GM06990 (cell line): ENCODE data around the gene PLCB4.
"Not testable (repeated sequence)": the region's sequence is repeated elsewhere in the genome, so short reads cannot be mapped to it uniquely, and the experiment has no call there.

Source experiments
- DNase-seq: peaks from one replicate; pipeline ENCODE4 v3.0.0-alpha.2; 2011; ENCODE audit not compliant: insufficient read length; ENCODE audit errors: extremely low read depth
- H3K27me3 ChIP-seq: replicated peaks from 2 replicates; pipeline ENCODE4 v1.6.0; 2011; ENCODE audit warnings: low read length; ENCODE audit not compliant: control insufficient read depth, insufficient read depth
- H3K36me3 ChIP-seq: 2 replicates; pipeline ENCODE4 v1.5.1; 2011; ENCODE audit warnings: low read length; ENCODE audit not compliant: control insufficient read depth, insufficient read depth
- H3K4me3 ChIP-seq: replicated peaks from 2 replicates; pipeline ENCODE4 v1.5.1; 2011; ENCODE audit warnings: low read depth, mild to moderate bottlenecking, control low read depth, low read length
- TF ChIP-seq, protein P1 (sequence below): IDR thresholded peaks from 2 replicates; pipeline ENCODE4 v1.5.1; 2011; ENCODE audit warnings: low read length, control low read depth, mild to moderate bottlenecking, inconsistent platforms; ENCODE audit not compliant: insufficient read depth, poor library complexity, severe bottlenecking

Gene PLCB4

DNA sequence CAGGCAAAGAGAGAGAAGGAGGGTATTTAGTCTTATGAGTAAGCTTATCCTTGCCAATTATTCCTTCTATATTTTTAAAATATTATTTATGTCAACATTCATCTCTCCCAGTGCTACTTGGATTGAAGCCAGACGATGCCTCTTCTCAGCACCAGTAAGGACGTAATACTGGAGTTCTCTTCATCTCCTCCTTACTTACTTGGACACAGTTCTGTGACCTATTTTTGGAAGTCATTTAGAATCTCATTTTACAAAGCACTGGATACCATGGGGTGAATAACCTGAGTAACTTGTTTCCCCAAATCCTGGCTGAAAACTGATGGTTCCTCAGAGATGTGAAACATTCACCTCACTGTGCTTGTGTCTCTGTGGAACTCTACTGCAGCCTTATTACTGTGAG lies 308.1 kb downstream of the PLCB4 start:
- TF ChIP-seq, protein P1, sequence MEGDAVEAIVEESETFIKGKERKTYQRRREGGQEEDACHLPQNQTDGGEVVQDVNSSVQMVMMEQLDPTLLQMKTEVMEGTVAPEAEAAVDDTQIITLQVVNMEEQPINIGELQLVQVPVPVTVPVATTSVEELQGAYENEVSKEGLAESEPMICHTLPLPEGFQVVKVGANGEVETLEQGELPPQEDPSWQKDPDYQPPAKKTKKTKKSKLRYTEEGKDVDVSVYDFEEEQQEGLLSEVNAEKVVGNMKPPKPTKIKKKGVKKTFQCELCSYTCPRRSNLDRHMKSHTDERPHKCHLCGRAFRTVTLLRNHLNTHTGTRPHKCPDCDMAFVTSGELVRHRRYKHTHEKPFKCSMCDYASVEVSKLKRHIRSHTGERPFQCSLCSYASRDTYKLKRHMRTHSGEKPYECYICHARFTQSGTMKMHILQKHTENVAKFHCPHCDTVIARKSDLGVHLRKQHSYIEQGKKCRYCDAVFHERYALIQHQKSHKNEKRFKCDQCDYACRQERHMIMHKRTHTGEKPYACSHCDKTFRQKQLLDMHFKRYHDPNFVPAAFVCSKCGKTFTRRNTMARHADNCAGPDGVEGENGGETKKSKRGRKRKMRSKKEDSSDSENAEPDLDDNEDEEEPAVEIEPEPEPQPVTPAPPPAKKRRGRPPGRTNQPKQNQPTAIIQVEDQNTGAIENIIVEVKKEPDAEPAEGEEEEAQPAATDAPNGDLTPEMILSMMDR, result no peak
- DNase-seq, result no peak
- Histone ChIP-seq H3K27me3 (no peaks in the 10 kb centered on the region; the same call in 1 of the 2 replicates), H3K4me3 (no peak overlapping the region), H3K36me3 (no peaks in the 10 kb centered on the region)

DNA sequence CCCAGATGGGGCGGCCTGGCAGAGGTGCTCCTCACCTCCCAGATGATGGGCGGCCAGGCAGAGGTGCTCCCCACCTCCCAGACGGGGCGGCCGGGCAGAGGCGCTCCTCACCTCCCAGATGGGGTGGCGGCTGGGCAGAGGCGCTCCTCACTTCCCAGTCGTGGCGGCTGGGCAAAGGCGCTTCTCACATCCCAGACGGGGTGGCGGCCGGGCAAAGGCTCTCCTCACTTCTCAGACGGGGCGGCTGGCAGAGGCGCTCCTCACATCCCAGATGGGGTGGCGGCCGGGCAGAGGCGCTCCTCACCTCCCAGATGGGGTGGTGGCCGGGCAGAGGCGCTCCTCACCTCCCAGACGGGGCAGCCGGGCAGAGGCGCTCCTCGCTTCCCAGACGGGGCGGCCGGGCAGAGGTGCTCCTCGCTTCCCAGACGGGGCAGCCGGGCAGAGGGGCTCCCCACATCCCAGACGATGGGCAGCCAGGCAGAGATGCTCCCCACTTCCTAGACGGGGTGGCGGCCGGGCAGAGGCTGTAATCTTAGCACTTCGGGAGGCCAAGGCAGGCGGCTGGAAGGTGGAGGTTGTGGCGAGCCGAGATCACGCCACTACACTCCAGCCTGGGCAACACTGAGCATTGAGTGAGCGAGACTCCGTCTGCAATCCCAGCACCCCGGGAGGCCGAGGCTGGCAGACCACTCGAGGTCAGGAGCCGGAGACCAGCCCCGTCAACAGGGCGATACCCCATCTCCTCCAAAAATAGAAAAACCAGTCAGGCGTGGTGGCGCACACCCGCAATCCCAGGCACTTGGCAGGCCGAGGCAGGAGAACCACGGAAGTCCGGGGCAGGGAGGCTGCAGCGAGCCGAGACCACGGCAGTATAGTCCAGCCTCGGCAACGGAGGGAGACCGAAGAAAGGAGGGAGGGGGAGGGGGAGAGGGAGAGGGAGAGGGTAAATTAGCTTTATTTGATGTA lies 316.7 kb downstream of the PLCB4 start:
- H3K27me3 ChIP-seq, H3K4me3 ChIP-seq, H3K36me3 ChIP-seq, DNase-seq: not testable (repeated sequence)

DNA sequence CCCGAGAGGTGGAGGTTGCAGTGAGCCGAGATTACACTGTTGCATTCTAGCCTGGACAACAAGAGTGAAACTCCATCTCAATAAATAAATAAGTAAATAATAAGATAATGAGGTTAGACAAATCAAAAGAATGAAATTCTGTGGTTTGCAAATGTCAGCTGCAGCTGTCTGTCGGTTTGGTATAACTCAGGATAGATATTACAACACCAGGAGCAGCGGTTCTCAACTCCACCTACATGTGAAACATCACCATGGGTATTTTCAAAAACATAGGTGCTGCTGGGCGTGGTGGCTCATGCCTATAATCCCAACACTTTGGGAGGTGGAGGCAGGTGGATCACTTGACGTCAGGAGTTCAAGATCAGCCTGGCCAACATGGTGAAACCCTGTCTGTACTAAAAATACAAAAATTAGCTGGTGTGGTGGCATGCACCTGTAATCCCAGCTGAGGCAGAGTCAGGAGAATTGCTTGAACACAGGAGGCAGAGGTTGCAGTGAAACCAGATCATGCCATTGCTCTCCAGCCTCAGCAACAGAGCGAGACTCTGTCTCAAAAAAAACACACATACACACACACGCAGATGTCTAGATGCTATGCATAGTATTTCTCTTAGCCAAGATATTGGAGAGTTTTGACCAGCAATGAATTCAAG lies 319.4 kb downstream of the PLCB4 start:
- DNase-seq, result no peak
- H3K36me3 ChIP-seq, result no peaks in the 10 kb centered on the region
- H3K27me3 ChIP-seq, result no peaks in the 10 kb centered on the region
- TF ChIP-seq, protein P1, result no peak
- H3K4me3 ChIP-seq, result no peak overlapping the region

DNA sequence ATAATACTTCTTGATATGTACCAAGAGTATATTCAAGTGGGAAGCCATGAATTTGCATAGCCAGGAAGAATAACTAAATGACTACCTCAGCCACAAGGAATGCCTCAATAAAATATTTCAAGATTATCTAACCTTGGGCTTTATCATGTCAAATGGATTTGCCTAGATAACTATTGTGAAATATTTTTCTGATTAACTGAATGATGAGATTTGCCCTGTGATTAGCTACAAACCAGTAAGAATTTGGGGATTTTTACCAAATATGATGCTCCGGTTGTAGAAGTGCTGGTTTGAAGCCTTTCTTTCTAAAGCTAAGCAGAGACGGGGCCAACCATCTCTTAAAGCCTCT lies 319.9 kb downstream of the PLCB4 start:
- Histone ChIP-seq H3K4me3 (no peak overlapping the region), H3K27me3 (no peaks in the 10 kb centered on the region), H3K36me3 (no peaks in the 10 kb centered on the region)
- TF ChIP-seq, protein P1, result no peak
- no peak for DNase-seq

DNA sequence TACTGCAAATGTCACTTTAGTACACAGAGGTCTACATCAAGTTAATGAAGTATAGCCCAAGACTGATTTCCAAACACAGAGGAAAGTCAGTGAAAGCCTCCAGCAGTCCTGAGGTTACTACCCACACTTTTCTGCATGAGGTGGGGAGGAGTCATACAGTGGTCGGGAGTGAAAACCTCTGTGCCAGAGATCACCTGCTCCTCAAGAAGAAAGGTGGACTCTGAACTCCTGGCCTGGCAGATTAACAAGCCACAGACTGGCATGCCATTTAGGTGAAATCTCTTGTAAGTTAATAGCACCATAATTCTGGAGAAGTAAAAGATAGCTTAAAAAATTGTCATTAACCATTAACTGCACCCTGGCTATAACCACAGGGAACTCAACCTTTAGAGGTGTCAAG lies 320.5 kb downstream of the PLCB4 start:
- TF ChIP-seq, protein P1, result no peak
- Histone ChIP-seq H3K27me3 (no peaks in the 10 kb centered on the region), H3K36me3 (no peaks in the 10 kb centered on the region), H3K4me3 (no peak overlapping the region)
- no peak for DNase-seq

DNA sequence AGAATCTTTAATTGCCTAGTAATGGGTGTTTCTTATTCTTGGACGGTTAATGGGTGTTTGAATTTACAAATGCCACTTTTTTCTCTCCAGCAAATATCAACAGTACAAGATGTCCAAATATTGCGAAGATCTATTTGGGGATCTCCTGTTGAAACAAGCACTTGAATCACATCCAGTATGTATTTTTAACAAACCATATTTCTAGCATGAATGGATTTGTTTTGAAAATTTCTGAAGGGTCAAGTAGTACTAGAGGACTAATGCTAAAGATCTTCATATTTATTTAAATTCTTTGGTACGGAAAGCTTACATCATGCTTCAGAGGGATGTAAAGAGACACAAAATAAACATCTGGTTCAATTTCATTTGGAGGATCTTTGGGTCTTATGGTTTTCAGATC lies 321.6 kb downstream of the PLCB4 start:
- TF ChIP-seq, protein P1, result no peak
- Histone ChIP-seq H3K27me3 (no peaks in the 10 kb centered on the region), H3K4me3 (no peak overlapping the region), H3K36me3 (no peaks in the 10 kb centered on the region)
- no peak for DNase-seq
